ENCODE results near the gene PHC1. TPM values are rescaled to one million over a fixed set of nuclear protein-coding genes. Genes with fewer than 3 reads are reported as not detected.

PHC1 gene
- total RNA-seq, 3 donors from 2014 or later: 7.5 to 49.3 (median 11.2) TPM

GRCh38 chr12:8876887-8877286, 37.4 kb upstream of the PHC1 start:
- intact Hi-C loops (cut with DNase I, micrococcal nuclease): no loop called here
- H3K36me3 ChIP-seq (ENCODE audit: low read depth): no peaks in the 10 kb centered on the region
- ATAC-seq: no peak
- H3K9me3 ChIP-seq: no peaks in the 10 kb centered on the region
- TF ChIP-seq CTCF (IDR thresholded peaks at IDR 0.05): no peak
- H3K4me1 ChIP-seq (ENCODE audit: low read depth): no peaks in the 10 kb centered on the region
- no peak overlapping the region for H3K4me3 ChIP-seq
- no peak for DNase-seq

- TF ChIP-seq CTCF (IDR thresholded peaks at IDR 0.05): no peak
- intact Hi-C loops (cut with DNase I, micrococcal nuclease): no loop called here
- Histone ChIP-seq H3K4me3 (no peak overlapping the region), H3K9me3 (no peaks in the 10 kb centered on the region), H3K4me1 (ENCODE audit: low read depth) (no peaks in the 10 kb centered on the region), H3K36me3 (ENCODE audit: low read depth) (no peaks in the 10 kb centered on the region)
- no peak for DNase-seq
- ATAC-seq: no peak
These were observed 27.6 kb upstream of the PHC1 start for GRCh38 chr12:8886502-8887284.

- ATAC-seq: no peak
- Histone ChIP-seq H3K36me3 (ENCODE audit: low read depth) (no peaks in the 10 kb centered on the region), H3K9me3 (no peaks in the 10 kb centered on the region), H3K4me1 (ENCODE audit: low read depth) (no peaks in the 10 kb centered on the region), H3K4me3 (no peak overlapping the region)
- no peak for TF ChIP-seq CTCF (IDR thresholded peaks at IDR 0.05)
- no peak for DNase-seq
- intact Hi-C loops (cut with DNase I, micrococcal nuclease): no loop called here
These were observed 27.0 kb upstream of the PHC1 start for GRCh38 chr12:8887285-8887715.

- peak; percentile 73 for TF ChIP-seq CTCF (IDR thresholded peaks at IDR 0.05)
- ATAC-seq (peak; percentile 72), DNase-seq (peak in 1 of 3 donors; percentile 62)
- Histone ChIP-seq H3K4me1 (ENCODE audit: low read depth) (no peaks in the 10 kb centered on the region), H3K36me3 (ENCODE audit: low read depth) (no peaks in the 10 kb centered on the region), H3K4me3 (no peak overlapping the region), H3K9me3 (no peaks in the 10 kb centered on the region)
- intact Hi-C loops (cut with DNase I, micrococcal nuclease): loop anchor here in 1 of 2 donors (10.0 kb wide), 1 partner anchor 206 kb away; no protein-coding TSS in a partner anchor
These were observed 23.8 kb upstream of the PHC1 start for GRCh38 chr12:8890313-8891085.

GRCh38 chr12:8891976-8892375, 22.3 kb upstream of the PHC1 start:
- H3K4me1 ChIP-seq (ENCODE audit: low read depth): no peaks in the 10 kb centered on the region
- H3K4me3 ChIP-seq: no peak overlapping the region
- no peak for ATAC-seq
- DNase-seq: no peak
- H3K36me3 ChIP-seq (ENCODE audit: low read depth): no peaks in the 10 kb centered on the region
- intact Hi-C loops (cut with DNase I, micrococcal nuclease): loop anchor here in 1 of 2 donors (10.0 kb wide), 1 partner anchor 207 kb away; no protein-coding TSS in a partner anchor
- no peak for TF ChIP-seq CTCF (IDR thresholded peaks at IDR 0.05)
- no peaks in the 10 kb centered on the region for H3K9me3 ChIP-seq

All from mucosa of descending colon (tissue), 3 donors.